Activated CD8-positive, alpha-beta memory T cell treated with anti-CD3 and anti-CD28 coated beads, Interleukin-2, amount 50 U/mL, for 1 hour (primary cell): ENCODE measurements around the gene OR10P1.

Source experiments
- DNase-seq: peaks from one replicate; pipeline ENCODE4 v3.0.0-alpha.2; 2020; ENCODE audit errors: extremely low read depth

OR10P1 gene

DNA sequence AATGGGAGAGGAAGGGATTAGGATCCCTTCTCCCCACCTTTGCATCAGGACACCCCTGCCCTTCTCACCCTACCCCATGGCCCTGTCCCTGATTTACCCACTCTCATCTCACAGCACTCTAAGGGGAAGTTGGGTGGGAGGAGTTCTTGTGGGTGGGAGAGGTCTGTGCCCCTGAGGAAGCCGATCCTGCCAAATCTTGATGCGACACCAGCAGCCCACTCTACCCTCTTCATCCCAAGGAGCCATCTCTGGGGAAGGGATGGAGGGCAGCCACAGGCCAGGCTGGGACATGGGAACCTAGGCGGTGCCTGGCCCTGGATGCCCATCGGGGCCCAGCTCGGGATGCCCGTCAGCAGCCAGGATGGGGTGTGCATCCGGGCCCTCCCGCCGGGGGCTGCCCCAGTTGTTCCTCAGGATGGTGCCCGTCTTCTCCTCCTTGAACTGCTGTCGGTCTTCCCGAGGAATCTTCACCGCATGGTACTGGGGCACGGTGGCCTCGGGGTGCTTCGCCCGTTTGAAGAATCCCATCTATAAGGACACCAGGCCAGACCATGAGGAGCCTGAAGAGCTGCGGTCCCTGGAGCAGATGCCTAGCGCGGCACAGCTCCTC is 48.2 kb downstream of the OR10P1 start:
- no peak for DNase-seq

GRCh38 chr12:55685671-55686070 is 49.0 kb downstream of the OR10P1 start:
- no peak for DNase-seq

GRCh38 chr12:55686366-55687010 is 49.8 kb downstream of the OR10P1 start:
- DNase-seq: no peak
